ENCODE measurements around the gene SPEM1.

DNA sequence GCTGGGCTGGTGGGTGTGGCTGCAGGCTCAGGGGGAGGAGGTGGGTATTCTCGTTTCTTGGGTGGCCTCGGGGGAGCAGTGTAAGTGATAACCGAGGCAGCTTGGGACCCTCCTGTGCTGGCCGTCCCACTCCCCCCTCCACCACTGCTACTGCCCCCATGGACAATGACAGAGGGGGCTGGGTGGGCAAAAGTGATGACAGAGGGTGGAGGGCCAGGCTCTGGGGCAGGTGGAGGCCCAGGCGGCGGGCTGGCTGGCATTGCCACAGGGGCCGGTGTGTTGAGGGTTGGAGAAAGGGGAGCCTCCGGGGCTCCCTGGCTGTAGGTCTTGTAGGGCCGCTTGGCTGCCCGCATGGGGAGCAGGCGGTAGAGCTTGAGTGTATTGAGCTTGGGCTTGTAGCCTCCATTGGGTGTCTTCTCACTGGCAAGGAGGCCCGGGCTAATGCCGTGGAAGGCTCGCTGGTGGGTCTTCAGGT, 43.3 kb downstream of the SPEM1 start:
- TF ChIP-seq POLR2A (IDR thresholded peaks at IDR 0.05), result no peak
- TF ChIP-seq, protein P1, sequence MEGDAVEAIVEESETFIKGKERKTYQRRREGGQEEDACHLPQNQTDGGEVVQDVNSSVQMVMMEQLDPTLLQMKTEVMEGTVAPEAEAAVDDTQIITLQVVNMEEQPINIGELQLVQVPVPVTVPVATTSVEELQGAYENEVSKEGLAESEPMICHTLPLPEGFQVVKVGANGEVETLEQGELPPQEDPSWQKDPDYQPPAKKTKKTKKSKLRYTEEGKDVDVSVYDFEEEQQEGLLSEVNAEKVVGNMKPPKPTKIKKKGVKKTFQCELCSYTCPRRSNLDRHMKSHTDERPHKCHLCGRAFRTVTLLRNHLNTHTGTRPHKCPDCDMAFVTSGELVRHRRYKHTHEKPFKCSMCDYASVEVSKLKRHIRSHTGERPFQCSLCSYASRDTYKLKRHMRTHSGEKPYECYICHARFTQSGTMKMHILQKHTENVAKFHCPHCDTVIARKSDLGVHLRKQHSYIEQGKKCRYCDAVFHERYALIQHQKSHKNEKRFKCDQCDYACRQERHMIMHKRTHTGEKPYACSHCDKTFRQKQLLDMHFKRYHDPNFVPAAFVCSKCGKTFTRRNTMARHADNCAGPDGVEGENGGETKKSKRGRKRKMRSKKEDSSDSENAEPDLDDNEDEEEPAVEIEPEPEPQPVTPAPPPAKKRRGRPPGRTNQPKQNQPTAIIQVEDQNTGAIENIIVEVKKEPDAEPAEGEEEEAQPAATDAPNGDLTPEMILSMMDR (IDR thresholded peaks at IDR 0.05), result no peak
